ENCODE results near the gene ABI3BP.

The ABI3BP gene

DNA sequence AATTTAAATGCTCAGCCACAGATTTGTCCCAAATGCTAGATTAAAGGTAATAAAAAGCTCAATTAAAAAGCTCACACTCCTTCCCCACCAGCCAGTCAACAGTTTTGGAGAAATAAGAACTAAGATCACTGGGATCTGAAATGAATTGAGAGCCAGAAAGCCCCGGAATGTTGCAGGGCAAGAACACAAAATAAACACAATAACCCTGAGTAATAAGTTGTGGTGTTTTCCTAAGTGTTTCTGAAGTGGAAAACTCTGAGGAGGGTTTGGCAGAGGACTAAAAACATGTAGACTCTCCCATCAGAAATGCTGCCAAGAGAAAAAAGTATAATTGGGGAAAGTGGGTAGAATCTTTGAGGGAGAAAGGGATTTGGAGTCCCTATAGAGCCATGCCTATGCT is 127.8 kb downstream of the ABI3BP start:
- ChIA-PET POLR2A (ENCODE audit: low non-redundant PET) (no interaction called here), CTCF (no interaction called here)
- DNase-seq (ENCODE audit: low spot score): no peak

DNA sequence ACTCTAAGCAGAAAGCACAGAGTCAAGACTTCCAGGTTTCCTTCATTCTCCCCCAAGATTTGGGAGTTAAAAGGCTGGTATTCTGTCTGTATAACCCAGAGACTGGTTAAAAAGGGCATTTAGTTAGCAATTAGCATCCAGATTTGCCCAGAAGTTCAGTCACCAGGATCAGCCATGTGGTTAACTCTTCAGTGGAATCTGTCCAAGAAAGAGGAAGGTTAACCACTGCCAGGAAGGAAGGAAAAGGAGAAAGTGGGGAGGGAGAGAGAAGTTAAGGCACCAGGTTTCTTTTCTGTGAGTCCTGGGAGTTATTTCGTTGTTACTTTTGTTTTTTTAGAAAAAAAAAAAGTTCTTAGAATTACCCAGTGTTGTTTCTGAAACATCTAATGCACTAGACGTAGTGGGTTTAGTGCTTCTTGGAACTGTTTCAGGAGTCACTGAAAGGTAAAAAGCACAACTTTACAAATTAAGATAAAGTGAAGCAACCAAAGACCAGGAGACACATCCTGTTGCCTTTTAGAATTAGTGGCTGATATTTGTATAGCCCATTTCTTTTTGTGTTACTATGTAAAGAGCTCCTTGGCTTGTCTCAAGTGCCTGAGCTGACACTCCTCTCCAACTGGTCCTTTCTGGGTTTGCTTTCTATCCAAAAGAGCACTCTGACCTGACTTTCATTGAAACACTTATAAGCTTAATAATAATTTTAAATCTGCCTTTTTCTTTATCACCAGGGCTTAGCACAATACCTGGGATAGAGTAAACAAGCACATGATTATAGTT is 128.6 kb downstream of the ABI3BP start:
- CTCF ChIA-PET: no interaction called here
- no peak for DNase-seq (ENCODE audit: low spot score)

More for the DNA sequence above, 127.8 kb downstream of the ABI3BP start:
- no peak overlapping the region for H3K27ac ChIP-seq
- TF ChIP-seq, protein P1, sequence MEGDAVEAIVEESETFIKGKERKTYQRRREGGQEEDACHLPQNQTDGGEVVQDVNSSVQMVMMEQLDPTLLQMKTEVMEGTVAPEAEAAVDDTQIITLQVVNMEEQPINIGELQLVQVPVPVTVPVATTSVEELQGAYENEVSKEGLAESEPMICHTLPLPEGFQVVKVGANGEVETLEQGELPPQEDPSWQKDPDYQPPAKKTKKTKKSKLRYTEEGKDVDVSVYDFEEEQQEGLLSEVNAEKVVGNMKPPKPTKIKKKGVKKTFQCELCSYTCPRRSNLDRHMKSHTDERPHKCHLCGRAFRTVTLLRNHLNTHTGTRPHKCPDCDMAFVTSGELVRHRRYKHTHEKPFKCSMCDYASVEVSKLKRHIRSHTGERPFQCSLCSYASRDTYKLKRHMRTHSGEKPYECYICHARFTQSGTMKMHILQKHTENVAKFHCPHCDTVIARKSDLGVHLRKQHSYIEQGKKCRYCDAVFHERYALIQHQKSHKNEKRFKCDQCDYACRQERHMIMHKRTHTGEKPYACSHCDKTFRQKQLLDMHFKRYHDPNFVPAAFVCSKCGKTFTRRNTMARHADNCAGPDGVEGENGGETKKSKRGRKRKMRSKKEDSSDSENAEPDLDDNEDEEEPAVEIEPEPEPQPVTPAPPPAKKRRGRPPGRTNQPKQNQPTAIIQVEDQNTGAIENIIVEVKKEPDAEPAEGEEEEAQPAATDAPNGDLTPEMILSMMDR (conservative IDR thresholded peaks at IDR 0.05; ENCODE audit: low read depth): no peak

DNA sequence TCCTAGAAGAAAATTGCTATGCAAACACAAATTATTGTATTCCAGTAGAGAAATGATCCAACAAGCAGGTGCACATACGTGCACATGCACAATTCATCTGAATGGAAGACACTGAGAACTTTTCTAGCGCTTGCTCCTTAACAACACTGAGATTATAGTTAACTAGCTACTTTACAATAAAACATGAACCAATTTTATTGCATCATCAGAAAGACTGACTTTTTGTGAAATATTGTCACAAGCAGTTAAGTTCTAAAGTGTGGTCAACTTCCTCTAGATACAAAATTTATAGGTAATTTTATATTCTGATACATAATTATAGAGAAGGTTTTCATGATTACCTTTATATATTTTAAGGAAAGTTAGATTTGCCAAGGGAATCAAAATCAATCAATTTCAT is 135.4 kb downstream of the ABI3BP start:
- CTCF ChIA-PET: interaction anchor here (0.6 kb wide), 1 partner anchor 130 kb away, joined by 3 read pairs; no protein-coding TSS in a partner anchor
- TF ChIP-seq, protein P1 (conservative IDR thresholded peaks at IDR 0.05; ENCODE audit: low read depth): no peak
- DNase-seq (ENCODE audit: low spot score): no peak
- H3K27ac ChIP-seq: no peak overlapping the region
- POLR2A ChIA-PET (ENCODE audit: low non-redundant PET): no interaction called here

More for the DNA sequence above, 128.6 kb downstream of the ABI3BP start:
- no peak overlapping the region for H3K27ac ChIP-seq
- POLR2A ChIA-PET (ENCODE audit: low non-redundant PET): no interaction called here
- TF ChIP-seq, protein P1 (conservative IDR thresholded peaks at IDR 0.05; ENCODE audit: low read depth): no peak

DNA sequence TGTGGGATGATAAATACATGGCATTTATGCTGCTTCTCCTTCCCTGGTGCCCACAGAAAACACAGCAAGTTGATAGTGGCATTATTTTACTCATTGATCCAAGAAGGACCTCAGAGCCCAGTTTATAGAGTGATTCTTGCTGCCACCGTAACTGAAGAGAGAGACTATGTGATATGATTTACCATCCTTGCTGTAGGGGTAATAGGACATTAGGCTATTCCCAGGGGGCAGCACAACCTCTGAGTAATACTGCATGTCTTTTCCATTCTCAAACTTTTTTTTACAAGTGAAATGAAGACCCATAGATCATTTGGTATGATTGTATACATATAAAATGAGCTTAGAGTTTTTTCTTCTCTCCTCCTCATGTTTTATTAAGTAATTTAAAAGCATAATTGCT is 136.4 kb downstream of the ABI3BP start:
- ChIA-PET POLR2A (ENCODE audit: low non-redundant PET) (no interaction called here), CTCF (interaction anchor here (0.7 kb wide), 1 partner anchor 448 kb away, joined by 3 read pairs; no protein-coding TSS in a partner anchor)
- TF ChIP-seq, protein P1 (conservative IDR thresholded peaks at IDR 0.05; ENCODE audit: low read depth): no peak
- no peak overlapping the region for H3K27ac ChIP-seq
- DNase-seq (ENCODE audit: low spot score): no peak

DNA sequence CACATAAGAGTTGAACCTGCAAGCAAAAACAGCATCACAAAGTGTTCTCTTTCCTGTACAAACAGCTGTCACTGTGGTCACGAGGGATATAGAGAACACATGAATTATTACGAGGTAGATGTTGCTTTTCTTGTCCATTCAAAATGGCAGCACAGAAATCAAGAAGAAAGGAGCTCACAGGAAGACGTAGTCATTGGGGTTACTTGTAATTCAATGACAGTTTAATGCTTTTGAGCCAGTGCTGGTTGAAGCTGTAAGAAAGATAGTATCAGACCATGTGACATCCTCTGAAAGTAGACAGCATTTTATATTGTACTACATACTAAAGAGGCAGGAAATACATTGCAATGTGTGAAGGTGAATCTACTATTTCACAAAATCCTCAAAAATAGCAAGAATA is 140.4 kb downstream of the ABI3BP start:
- POLR2A ChIA-PET (ENCODE audit: low non-redundant PET): no interaction called here
- CTCF ChIA-PET: interaction anchor here (1.0 kb wide), 1 partner anchor 343 kb away, joined by 3 read pairs; no protein-coding TSS in a partner anchor

DNA sequence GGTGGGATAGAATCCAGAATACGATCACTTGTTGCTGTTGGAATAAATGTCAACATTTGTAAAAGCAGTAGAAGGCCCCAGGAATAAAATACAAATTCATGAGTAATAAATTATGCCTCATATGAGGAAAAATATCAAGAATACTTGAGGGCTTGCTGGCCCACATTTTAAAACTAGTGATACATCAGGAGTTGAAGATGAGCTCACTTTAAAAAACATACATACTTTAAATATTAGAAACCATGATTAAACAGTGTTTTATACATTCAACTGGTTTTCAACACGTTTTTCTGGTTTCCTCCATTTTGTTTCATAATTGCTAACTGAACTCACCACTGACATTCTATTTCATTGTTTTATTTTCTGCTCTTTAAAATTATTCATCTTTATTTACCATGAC is 142.5 kb downstream of the ABI3BP start:
- no peak overlapping the region for H3K27ac ChIP-seq
- TF ChIP-seq, protein P1 (conservative IDR thresholded peaks at IDR 0.05; ENCODE audit: low read depth): no peak
- DNase-seq (ENCODE audit: low spot score): no peak
- ChIA-PET CTCF (no interaction called here), POLR2A (ENCODE audit: low non-redundant PET) (no interaction called here)

More for the DNA sequence above, 140.4 kb downstream of the ABI3BP start:
- no peak overlapping the region for H3K27ac ChIP-seq
- TF ChIP-seq, protein P1 (conservative IDR thresholded peaks at IDR 0.05; ENCODE audit: low read depth): no peak
- DNase-seq (ENCODE audit: low spot score): no peak

Data from RWPE1 (cell line).